ENCODE measurements around the gene KRT17. TPM values are rescaled to one million over a fixed set of nuclear protein-coding genes. Genes with fewer than 3 reads are reported as not detected.
A peak's percentile ranks its signal among the peaks of the same experiment; 100 is the strongest.

KRT17 gene
- 6.1 and 14.7 TPM in 2 replicates for total RNA-seq

- H3K4me3 ChIP-seq (ENCODE audit: low read depth, low read length) = no peak within 1 kb of the TSS
- DNase-seq (ENCODE audit: low read depth) = peak; percentile 27
- TF ChIP-seq CTCF (IDR thresholded peaks at IDR 0.05; ENCODE audit: insufficient read depth, low read depth, low read length) = no peak
Observed at GRCh38 chr17:41624208-41625101, at the start of gene KRT17. KRT17 (minus strand) TSS chr17:41624575; CDS start chr17:41624509, 66 bp downstream.

DNA sequence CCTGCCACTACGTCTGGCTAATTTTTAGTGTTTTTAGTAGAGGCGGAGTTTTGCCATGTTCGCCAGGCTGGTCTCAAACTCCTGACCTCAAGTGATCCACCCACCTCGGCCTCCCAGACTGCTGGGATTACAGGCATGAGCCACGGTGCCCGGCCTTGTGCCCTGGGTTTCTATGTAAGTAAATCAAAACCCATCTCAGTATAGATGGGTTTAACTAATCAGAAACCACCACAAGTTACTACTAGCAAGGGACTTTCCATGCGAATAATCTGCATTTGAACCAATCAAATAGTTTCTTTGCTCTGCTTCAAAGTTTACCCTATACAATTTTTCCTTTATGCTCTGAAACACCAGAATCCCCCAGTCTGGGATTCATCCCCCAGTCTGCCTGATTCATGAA, 47.8 kb upstream of the KRT17 start:
- no peak overlapping the region for H3K4me3 ChIP-seq (ENCODE audit: low read depth, low read length)
- TF ChIP-seq CTCF (IDR thresholded peaks at IDR 0.05; ENCODE audit: insufficient read depth, low read depth, low read length) = no peak
- DNase-seq (ENCODE audit: low read depth) = no peak

DNA sequence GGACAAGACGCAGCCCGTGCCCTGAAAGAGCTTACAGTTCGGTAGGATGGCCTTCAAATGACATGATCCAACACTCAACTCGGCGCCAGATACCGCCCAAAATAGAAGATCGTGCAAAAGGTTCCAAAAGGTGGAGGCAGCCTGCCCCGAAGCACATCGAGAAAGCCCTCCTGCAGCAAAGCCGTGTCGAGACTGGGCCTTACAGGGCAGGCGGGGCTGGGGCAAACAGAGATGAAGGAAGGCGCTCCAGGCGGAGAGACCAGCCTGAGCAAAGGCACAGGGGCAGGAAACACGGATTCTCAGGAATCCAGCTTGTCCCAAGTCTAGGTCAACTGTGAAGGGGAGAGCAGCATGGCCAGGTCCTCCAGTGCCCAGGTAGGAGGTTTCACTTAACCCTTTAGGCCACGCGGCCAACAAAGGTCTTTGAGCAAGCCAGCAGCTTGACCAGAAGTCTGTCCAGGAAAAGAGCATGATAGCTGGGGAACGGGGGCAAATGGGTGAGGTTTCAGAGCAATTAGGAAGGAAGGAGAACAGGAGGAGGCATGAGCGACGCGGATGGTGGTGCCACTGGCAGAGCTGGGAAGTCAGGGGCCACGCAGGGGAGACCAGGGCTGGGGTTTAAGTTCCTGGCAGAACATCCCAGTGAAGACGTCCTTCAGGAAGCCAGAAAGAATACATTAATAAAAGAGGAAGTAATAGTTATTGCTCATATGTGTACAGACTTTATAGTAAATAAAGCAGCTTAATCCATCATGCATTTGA, 43.1 kb upstream of the KRT17 start:
- no peak for DNase-seq (ENCODE audit: low read depth)
- no peak for TF ChIP-seq CTCF (IDR thresholded peaks at IDR 0.05; ENCODE audit: insufficient read depth, low read depth, low read length)
- no peak overlapping the region for H3K4me3 ChIP-seq (ENCODE audit: low read depth, low read length)

- peak; percentile 95 for TF ChIP-seq CTCF (IDR thresholded peaks at IDR 0.05; ENCODE audit: insufficient read depth, low read depth, low read length)
- H3K4me3 ChIP-seq (ENCODE audit: low read depth, low read length) = peak overlapping the region; percentile 53
- DNase-seq (ENCODE audit: low read depth) = peak; percentile 63
Observed at GRCh38 chr17:41666708-41667279, 42.4 kb upstream of the KRT17 start.

- H3K4me3 ChIP-seq (ENCODE audit: low read depth, low read length) = peak overlapping the region; percentile 3
- TF ChIP-seq CTCF (IDR thresholded peaks at IDR 0.05; ENCODE audit: insufficient read depth, low read depth, low read length) = no peak
- peak; percentile 55 for DNase-seq (ENCODE audit: low read depth)
Observed at GRCh38 chr17:41666237-41666641, 41.9 kb upstream of the KRT17 start.

GRCh38 chr17:41665566-41666236, 41.3 kb upstream of the KRT17 start:
- peak overlapping the region; percentile 53 for H3K4me3 ChIP-seq (ENCODE audit: low read depth, low read length)
- TF ChIP-seq CTCF (IDR thresholded peaks at IDR 0.05; ENCODE audit: insufficient read depth, low read depth, low read length) = peak; percentile 90
- DNase-seq (ENCODE audit: low read depth) = peak; percentile 78

All from fibroblast of villous mesenchyme (primary cell).